ENCODE results near the gene FGR.
"Not testable (repeated sequence)": the region's sequence is repeated elsewhere in the genome, so short reads cannot be mapped to it uniquely, and the experiment has no call there.

The FGR gene

DNA sequence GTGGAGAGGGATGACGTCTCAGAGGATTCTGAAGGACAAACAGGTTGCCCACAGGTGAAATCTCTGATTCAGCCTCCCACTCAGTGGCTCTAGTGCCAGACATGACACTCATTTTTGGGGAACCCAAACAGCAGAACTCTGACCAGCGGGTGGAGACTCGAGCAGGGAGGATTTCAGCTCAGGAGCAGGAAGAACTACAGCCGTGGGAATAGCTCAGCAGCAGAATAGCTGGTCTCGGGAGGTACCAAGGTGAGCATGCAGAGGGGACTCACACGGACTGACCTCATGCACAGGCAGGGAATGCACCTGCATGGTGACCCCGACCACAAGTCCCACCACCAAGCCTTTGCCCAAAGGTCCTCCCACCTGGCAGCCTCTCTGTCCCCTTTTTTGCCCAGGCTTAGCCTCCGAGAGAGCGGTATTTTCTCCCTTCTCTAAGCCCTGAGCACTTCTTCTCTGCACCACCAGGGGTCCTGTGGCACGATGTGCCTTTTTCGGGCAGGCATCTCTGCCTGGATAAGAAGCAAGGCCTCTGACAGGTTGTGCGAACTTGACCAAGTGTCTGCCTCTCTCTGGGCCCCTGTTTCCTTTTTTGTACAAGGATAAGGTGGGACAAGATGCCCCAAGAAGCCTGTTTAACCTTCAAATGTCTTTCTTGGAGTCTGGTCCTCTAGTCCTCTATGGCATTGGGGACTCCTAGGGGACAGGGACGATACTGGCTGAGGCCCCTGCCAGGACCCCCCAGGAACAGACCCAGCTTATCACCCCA is 8.8 kb upstream of the FGR start:
- no peak for DNase-seq (ENCODE audit: low read depth, low spot score)
- POLR2A ChIA-PET: no interaction called here
- CTCF ChIA-PET: interaction anchor here (0.6 to 2.1 kb wide), 16 partner anchors 9 to 87 kb away, joined by 3 to 36 read pairs (median 4); partner anchors contain the start of genes FAM76A and IFI6
- TF ChIP-seq CTCF (IDR thresholded peaks at IDR 0.05; ENCODE audit: insufficient read depth, low read length, missing control alignments): peak; percentile 79
- no peak overlapping the region for H3K4me3 ChIP-seq (ENCODE audit: low read depth, low read length)

GRCh38 chr1:27640514-27640913 is 5.5 kb upstream of the FGR start:
- POLR2A ChIA-PET; H3K4me3 ChIP-seq (ENCODE audit: low read depth, low read length); DNase-seq (ENCODE audit: low read depth, low spot score): not testable (repeated sequence)
- CTCF ChIA-PET: interaction anchor here (0.9 to 3.1 kb wide), 9 partner anchors 9 to 35 kb away, joined by 3 to 13 read pairs (median 5); no protein-coding TSS in a partner anchor

- no peak for DNase-seq (ENCODE audit: low read depth, low spot score)
- CTCF ChIA-PET: interaction anchor here (0.8 to 3.1 kb wide), 5 partner anchors 11 to 32 kb away, joined by 3 to 12 read pairs (median 5); no protein-coding TSS in a partner anchor
- no peak overlapping the region for H3K4me3 ChIP-seq (ENCODE audit: low read depth, low read length)
- TF ChIP-seq CTCF (IDR thresholded peaks at IDR 0.05; ENCODE audit: insufficient read depth, low read length, missing control alignments): no peak
- POLR2A ChIA-PET: no interaction called here
Measured at GRCh38 chr1:27638805-27639204, 3.8 kb upstream of the FGR start.

GRCh38 chr1:27638047-27638734 is 3.2 kb upstream of the FGR start:
- ChIA-PET POLR2A (no interaction called here), CTCF (interaction anchor here (0.7 to 3.1 kb wide), 6 partner anchors 11 to 32 kb away, joined by 3 to 12 read pairs (median 4); no protein-coding TSS in a partner anchor)
- DNase-seq (ENCODE audit: low read depth, low spot score): no peak
- no peak overlapping the region for H3K4me3 ChIP-seq (ENCODE audit: low read depth, low read length)
- TF ChIP-seq CTCF (IDR thresholded peaks at IDR 0.05; ENCODE audit: insufficient read depth, low read length, missing control alignments): no peak

DNA sequence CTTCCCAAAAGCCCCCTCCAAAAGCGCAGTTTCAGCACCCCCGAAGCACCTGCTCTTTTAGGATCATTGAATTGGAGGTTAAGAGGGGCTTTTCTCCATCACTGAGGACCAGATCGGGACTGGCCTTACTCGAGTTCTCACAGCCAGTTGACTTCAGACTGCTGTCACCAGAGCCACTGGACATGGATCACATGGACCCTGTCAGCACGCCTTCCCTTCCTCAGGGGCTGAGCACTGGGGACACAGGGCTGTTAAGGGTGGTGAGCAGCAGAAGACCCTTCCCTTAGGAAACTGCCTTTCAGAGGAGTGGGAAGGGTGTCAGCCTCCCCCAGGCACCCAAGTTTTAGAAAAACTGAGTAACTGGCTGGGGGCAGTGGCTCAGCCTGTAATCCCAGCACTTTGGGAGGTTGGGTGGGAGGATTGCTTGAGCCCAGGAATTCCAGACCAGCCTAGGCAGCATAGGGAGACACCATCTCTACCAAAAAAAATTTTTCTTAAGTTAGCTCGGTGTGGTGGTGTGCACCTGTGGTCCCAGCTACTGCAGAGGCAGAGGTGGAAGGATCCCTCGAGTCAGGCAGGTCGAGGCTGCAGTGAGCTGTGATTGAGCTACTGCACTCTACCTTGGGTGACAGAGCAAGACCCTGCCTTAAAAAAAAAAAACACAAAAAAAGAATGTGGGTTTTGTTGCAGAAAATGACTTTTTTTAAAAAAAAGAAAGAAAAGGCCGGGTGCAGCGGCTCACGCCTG is 584 bp upstream of the FGR start:
- CTCF ChIA-PET: no interaction called here
- no peak overlapping the region for H3K4me3 ChIP-seq (ENCODE audit: low read depth, low read length)
- no peak for DNase-seq (ENCODE audit: low read depth, low spot score)
- POLR2A ChIA-PET: no interaction called here
- TF ChIP-seq CTCF (IDR thresholded peaks at IDR 0.05; ENCODE audit: insufficient read depth, low read length, missing control alignments): no peak

- CTCF ChIA-PET: interaction anchor here (0.7 kb wide), 1 partner anchor 28 kb away, joined by 5 read pairs; no protein-coding TSS in a partner anchor
- peak overlapping the region; percentile 37 for H3K4me3 ChIP-seq (ENCODE audit: low read depth, low read length)
- POLR2A ChIA-PET: no interaction called here
- no peak for TF ChIP-seq CTCF (IDR thresholded peaks at IDR 0.05; ENCODE audit: insufficient read depth, low read length, missing control alignments)
- no peak for DNase-seq (ENCODE audit: low read depth, low spot score)
Measured at GRCh38 chr1:27634177-27634984, 604 bp downstream of the FGR start.

Data from AG04449 (cell line).